ENCODE measurements around the gene OLFM3.

OLFM3 gene

GRCh38 chr1:101841824-101842223 is 154.9 kb downstream of the OLFM3 start:
- no peak for TF ChIP-seq FOXA1 (IDR thresholded peaks at IDR 0.05)
- no peak for TF ChIP-seq LEF1 (IDR thresholded peaks at IDR 0.05; ENCODE audit: borderline replicate concordance)
- no peak for DNase-seq (ENCODE audit: extremely low spot score)
- ChIA-PET POLR2A (no interaction called here), CTCF (no interaction called here)

- no peak for DNase-seq (ENCODE audit: extremely low spot score)
- TF ChIP-seq PKNOX1 (IDR thresholded peaks at IDR 0.05): no peak
- TF ChIP-seq FOXA1 (IDR thresholded peaks at IDR 0.05): no peak
- no peak for TF ChIP-seq ARNT (IDR thresholded peaks at IDR 0.05)
- TF ChIP-seq TARDBP (IDR thresholded peaks at IDR 0.05): no peak
- no peak for TF ChIP-seq NFRKB (IDR thresholded peaks at IDR 0.05)
- TF ChIP-seq ELF4 (IDR thresholded peaks at IDR 0.05): no peak
- no peak for TF ChIP-seq BHLHE40 (IDR thresholded peaks at IDR 0.05; ENCODE audit: borderline replicate concordance)
- no peak for TF ChIP-seq SUZ12 (IDR thresholded peaks at IDR 0.05)
- TF ChIP-seq L3MBTL2 (conservative IDR thresholded peaks at IDR 0.05): no peak
- no peak for TF ChIP-seq CTBP1 (IDR thresholded peaks at IDR 0.05; ENCODE audit: borderline replicate concordance)
- no peak for TF ChIP-seq LEF1 (IDR thresholded peaks at IDR 0.05; ENCODE audit: borderline replicate concordance)
- no peak for TF ChIP-seq SP1 (IDR thresholded peaks at IDR 0.05)
- no peak for TF ChIP-seq HDGF (IDR thresholded peaks at IDR 0.05; ENCODE audit: borderline replicate concordance)
- TF ChIP-seq FOXM1 (IDR thresholded peaks at IDR 0.05; ENCODE audit: borderline replicate concordance): no peak
- TF ChIP-seq FOXK2 (IDR thresholded peaks at IDR 0.05): no peak
- no peak for TF ChIP-seq ZNF384 (IDR thresholded peaks at IDR 0.05)
- ChIA-PET CTCF (interaction anchor here (0.6 kb wide), 1 partner anchor 316 kb away, joined by 3 read pairs; no protein-coding TSS in a partner anchor), POLR2A (no interaction called here)
Measured at GRCh38 chr1:101835988-101836387, 160.7 kb downstream of the OLFM3 start.

GRCh38 chr1:101833312-101833711 is 163.4 kb downstream of the OLFM3 start:
- POLR2A ChIA-PET: no interaction called here
- TF ChIP-seq CTBP1 (IDR thresholded peaks at IDR 0.05; ENCODE audit: borderline replicate concordance): no peak
- TF ChIP-seq FOXA1 (IDR thresholded peaks at IDR 0.05): no peak
- TF ChIP-seq ELF4 (IDR thresholded peaks at IDR 0.05): no peak
- no peak for TF ChIP-seq FOXK2 (IDR thresholded peaks at IDR 0.05)
- TF ChIP-seq ARNT (IDR thresholded peaks at IDR 0.05): no peak
- TF ChIP-seq HDGF (IDR thresholded peaks at IDR 0.05; ENCODE audit: borderline replicate concordance): no peak
- TF ChIP-seq SP1 (IDR thresholded peaks at IDR 0.05): no peak
- no peak for TF ChIP-seq TARDBP (IDR thresholded peaks at IDR 0.05)
- TF ChIP-seq ZNF384 (IDR thresholded peaks at IDR 0.05): no peak
- TF ChIP-seq BHLHE40 (IDR thresholded peaks at IDR 0.05; ENCODE audit: borderline replicate concordance): no peak
- TF ChIP-seq L3MBTL2 (conservative IDR thresholded peaks at IDR 0.05): no peak
- no peak for TF ChIP-seq SUZ12 (IDR thresholded peaks at IDR 0.05)
- no peak for TF ChIP-seq PKNOX1 (IDR thresholded peaks at IDR 0.05)
- no peak for TF ChIP-seq FOXM1 (IDR thresholded peaks at IDR 0.05; ENCODE audit: borderline replicate concordance)
- no peak for TF ChIP-seq NFRKB (IDR thresholded peaks at IDR 0.05)
- no peak for TF ChIP-seq LEF1 (IDR thresholded peaks at IDR 0.05; ENCODE audit: borderline replicate concordance)
- DNase-seq (ENCODE audit: extremely low spot score): no peak

GRCh38 chr1:101826416-101826815 is 170.3 kb downstream of the OLFM3 start:
- DNase-seq (ENCODE audit: extremely low spot score): no peak
- TF ChIP-seq BHLHE40 (IDR thresholded peaks at IDR 0.05; ENCODE audit: borderline replicate concordance) (no peak), CTBP1 (IDR thresholded peaks at IDR 0.05; ENCODE audit: borderline replicate concordance) (no peak), TARDBP (IDR thresholded peaks at IDR 0.05) (no peak), ZNF384 (IDR thresholded peaks at IDR 0.05) (no peak), HDGF (IDR thresholded peaks at IDR 0.05; ENCODE audit: borderline replicate concordance) (no peak), ARNT (IDR thresholded peaks at IDR 0.05) (no peak), NFRKB (IDR thresholded peaks at IDR 0.05) (no peak), FOXK2 (IDR thresholded peaks at IDR 0.05) (no peak), ELF4 (IDR thresholded peaks at IDR 0.05) (no peak), LEF1 (IDR thresholded peaks at IDR 0.05; ENCODE audit: borderline replicate concordance) (no peak), FOXM1 (IDR thresholded peaks at IDR 0.05; ENCODE audit: borderline replicate concordance) (no peak), SP1 (IDR thresholded peaks at IDR 0.05) (no peak), PKNOX1 (IDR thresholded peaks at IDR 0.05) (no peak)
- CTCF ChIA-PET: interaction anchor here (0.8 to 0.9 kb wide), 2 partner anchors 320 to 608 kb away, joined by 3 read pairs; no protein-coding TSS in a partner anchor
- POLR2A ChIA-PET: no interaction called here

More at GRCh38 chr1:101833312-101833711, 163.4 kb downstream of the OLFM3 start:
- CTCF ChIA-PET: no interaction called here

- POLR2A ChIA-PET: no interaction called here
- peak; percentile 33 for DNase-seq (ENCODE audit: extremely low spot score)
- CTCF ChIA-PET: interaction anchor here (1.1 kb wide), 1 partner anchor 23 kb away, joined by 3 read pairs; no protein-coding TSS in a partner anchor
- no peak for TF ChIP-seq ELF4 (IDR thresholded peaks at IDR 0.05)
- TF ChIP-seq FOXA1 (IDR thresholded peaks at IDR 0.05): no peak
- TF ChIP-seq FOXK2 (IDR thresholded peaks at IDR 0.05): no peak
- TF ChIP-seq CTBP1 (IDR thresholded peaks at IDR 0.05; ENCODE audit: borderline replicate concordance): no peak
- no peak for TF ChIP-seq ZNF384 (IDR thresholded peaks at IDR 0.05)
- TF ChIP-seq LEF1 (IDR thresholded peaks at IDR 0.05; ENCODE audit: borderline replicate concordance): no peak
- TF ChIP-seq TARDBP (IDR thresholded peaks at IDR 0.05): no peak
- TF ChIP-seq FOXM1 (IDR thresholded peaks at IDR 0.05; ENCODE audit: borderline replicate concordance): no peak
- TF ChIP-seq NFRKB (IDR thresholded peaks at IDR 0.05): no peak
- no peak for TF ChIP-seq SP1 (IDR thresholded peaks at IDR 0.05)
- TF ChIP-seq HDGF (IDR thresholded peaks at IDR 0.05; ENCODE audit: borderline replicate concordance): no peak
- TF ChIP-seq ARNT (IDR thresholded peaks at IDR 0.05): no peak
- no peak for TF ChIP-seq SUZ12 (IDR thresholded peaks at IDR 0.05)
- no peak for TF ChIP-seq BHLHE40 (IDR thresholded peaks at IDR 0.05; ENCODE audit: borderline replicate concordance)
Measured at GRCh38 chr1:101820071-101820470, 176.7 kb downstream of the OLFM3 start.

- TF ChIP-seq FOXA1 (IDR thresholded peaks at IDR 0.05): no peak
- TF ChIP-seq HDGF (IDR thresholded peaks at IDR 0.05; ENCODE audit: borderline replicate concordance): no peak
- no peak for TF ChIP-seq FOXM1 (IDR thresholded peaks at IDR 0.05; ENCODE audit: borderline replicate concordance)
- no peak for TF ChIP-seq PKNOX1 (IDR thresholded peaks at IDR 0.05)
- ChIA-PET POLR2A (no interaction called here), CTCF (no interaction called here)
- no peak for DNase-seq (ENCODE audit: extremely low spot score)
Measured at GRCh38 chr1:101816262-101816661, 180.5 kb downstream of the OLFM3 start.

Measured in HEK293T (cell line).